ENCODE measurements around the gene NOP53.
"Not testable (repeated sequence)": the region's sequence is repeated elsewhere in the genome, so short reads cannot be mapped to it uniquely, and the experiment has no call there.

NOP53 gene

DNA sequence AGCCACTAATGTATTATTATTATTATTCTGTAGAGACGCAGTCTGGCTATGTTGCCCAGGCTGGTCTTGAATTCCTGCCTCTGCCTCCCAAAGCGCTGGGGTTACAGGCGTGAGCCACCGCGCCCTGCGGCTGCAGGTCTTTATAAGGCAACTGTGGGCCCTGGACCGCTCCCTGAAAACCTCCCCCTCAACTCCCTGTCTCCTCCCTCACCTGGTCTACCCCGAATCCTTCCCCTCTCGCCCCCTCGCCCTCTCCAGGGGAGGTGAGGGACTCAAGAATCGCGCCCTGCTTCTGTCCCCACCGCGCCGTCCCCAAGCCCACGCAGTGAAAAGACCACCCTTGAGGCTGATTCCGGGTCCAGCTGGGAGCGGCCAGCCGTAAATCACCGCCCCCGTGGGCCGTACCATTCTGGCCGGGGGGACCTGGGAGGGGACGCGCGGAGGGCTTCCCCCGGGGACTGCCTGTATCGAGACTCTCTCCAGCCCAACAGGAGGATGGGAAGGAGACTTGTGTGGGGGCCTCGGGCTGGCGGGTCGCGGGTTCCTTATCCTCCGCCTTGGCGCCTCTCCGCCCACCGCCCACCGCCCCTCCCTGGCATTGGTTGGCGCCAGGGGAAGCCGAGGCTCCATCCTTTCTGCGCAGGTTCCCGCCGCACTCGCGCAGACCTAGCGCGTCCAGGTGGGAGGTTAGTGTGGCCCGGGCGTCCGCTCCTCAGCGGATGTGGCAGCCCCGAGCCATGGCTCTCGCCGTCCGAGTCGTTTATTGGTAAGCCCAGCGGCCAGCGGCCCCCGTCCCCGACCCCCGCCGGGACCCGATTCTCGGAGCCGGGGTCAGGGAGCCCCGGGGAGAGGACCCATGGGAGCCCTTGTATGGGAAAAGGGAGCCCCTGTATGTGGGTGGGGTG lies 33.0 kb downstream of the NOP53 start, which contains the start of gene SELENOW:
TSS of gene SELENOW (plus strand) at position 655 of the 905 bp plus-strand sequence. CDS start at position 738, 83 bp downstream.
- no peak for FAIRE-seq

DNA sequence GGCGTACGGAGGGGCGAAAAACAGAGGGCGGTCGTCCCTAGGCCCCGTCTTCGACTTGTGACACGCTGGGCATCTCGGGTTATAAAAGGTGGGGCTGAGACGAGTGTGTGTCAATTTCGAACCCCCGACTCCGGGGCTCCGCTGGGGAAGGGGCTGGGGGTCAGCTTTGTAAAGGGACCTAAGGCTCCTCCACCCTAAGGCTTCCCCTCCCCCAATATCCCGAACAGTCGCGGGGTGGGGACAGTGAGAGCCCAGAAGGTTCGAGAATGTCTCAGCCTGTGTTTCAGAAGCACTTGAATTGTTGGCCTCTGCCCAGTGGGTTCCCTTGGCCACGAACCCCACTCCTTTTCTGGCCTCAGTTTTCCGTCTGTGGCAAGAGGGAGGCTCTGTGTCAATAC lies 33.6 kb downstream of the NOP53 start:
- no peak for FAIRE-seq

DNA sequence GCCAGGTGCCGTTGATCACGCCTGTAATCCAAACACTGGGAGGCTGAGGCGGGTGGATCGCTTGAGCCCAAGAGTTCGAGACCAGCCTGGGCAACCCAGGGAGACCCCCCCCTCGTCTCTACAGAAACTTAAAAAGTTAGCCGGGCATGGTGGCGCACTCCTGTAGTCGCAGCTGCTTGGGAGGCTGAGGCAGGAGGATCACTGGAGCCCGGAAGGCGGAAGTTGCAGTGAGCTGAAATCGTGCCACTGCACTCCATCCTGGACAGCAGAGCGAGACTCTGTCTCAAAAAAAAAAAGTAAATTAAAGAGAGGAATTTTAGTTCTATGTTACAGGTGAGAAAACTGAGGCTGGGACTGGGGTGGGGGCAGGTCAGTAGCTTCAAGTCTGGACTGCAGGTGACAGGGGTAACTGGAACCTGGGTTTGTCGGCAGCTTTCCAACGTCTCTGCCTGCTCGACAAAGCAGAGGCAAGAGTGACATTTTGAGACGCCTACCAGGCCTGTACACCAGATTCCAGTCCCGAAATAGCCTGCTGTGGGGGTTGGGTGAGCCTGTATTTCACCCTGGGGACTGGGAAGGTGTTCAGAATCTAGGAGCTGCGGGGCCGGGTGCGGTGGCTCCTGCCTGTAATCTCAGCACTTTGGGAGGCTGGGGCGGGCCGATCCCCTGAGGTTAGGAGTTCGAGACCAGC lies 34.3 kb downstream of the NOP53 start:
- FAIRE-seq: no peak

DNA sequence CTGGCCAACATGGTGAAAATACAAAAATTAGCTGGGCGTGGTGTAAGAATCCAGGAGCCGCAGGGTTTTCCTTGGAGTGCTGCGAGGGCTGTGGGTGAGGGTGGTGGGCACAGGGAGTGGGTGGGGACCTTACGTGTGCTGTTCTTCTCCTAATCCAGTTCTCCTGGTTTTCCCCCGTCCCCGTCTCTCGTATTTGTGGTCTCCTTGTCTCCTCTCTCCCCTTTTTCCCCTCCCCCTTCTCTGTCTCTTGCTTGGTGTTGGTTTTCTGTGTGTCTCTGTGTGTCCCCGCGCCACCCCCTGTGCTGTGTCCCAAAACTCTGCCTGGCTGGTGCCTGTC lies 34.8 kb downstream of the NOP53 start:
- FAIRE-seq: no peak

DNA sequence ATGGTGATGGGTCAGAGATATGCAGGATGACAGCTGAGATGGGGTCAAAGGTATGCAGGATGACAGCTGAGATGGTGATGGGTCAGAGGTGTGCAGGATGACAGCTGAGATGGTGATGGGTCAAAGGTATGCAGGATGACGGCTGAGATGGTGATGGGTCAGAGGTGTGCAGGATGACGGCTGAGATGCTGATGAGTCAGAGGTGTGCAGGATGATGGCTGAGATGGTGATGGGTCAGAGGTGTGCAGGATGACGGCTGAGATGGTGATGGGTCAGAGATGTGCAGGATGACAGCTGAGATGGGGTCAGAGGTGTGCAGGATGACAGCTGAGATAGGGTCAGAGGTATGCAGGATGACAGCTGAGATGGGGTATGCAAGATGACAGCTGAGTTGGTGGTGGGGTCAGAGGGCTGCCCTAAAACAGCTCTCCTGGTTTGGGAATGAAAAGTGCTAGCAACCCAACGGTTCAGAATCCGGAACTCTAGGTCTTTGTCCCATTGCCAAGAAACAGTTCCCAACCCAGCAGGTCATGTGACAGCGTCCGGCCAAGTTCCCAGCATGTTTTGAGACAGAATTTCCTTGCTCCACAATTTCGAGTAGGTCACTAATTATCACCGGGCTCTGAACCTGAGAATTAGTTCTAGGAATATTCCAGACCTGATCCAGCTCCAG lies 36.4 kb downstream of the NOP53 start:
- FAIRE-seq: no peak

DNA sequence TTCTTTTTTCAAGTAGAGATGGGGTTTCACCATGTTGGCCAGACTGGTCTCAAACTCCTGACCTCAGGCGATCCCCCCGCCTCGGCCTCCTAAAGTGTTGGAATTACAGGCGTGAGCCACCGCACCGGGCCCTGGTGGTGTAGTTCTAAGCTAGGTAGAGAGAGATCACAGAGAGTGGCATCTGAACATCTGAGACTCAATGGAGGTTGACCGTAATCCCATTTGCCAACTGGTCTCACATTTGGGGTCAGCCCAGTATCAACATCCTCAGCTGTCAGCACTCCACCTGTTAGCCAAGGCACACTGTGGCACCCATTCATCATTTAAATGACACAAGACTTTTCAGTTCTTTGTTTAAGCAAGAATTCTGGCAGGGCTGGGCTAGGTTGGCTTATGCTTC lies 41.2 kb downstream of the NOP53 start:
- no peak for FAIRE-seq

DNA sequence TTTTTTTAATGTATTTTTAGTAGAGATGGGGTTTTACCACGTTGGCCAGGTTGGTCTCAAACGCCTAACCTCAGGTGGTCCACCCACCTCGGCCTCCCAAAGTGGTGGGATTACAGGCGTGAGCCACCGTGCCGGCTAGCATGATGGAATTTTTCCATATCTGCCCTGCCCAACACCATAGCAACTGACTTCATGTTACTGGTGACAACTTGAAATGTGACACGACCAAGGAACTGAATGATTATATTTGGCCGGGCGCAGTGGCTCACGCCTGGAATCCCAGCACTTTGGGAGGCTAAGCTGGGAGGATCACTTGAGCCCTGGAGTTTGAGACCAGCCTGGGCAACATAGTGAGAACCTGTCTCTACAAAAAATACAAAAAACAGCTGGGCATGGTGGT lies 42.0 kb downstream of the NOP53 start:
- not testable (repeated sequence) for FAIRE-seq

DNA sequence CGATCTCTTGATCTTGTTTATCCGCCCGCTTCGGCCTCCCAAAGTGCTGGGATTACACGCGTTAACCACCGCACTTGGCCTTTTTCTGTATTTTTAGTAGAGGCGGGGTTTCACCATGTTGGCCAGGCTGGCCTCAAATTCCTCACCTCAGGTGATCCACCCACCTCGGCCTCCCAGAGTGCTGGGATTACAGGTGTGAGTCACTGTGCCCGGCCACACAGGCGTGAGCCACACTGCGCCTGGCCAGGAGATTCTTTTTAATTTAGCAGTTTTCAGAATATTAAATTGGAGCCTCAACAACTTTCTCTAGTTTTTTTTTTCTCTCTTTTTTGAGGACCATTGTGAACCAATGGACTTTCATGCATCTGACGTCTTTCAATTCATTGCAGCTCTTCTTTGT lies 44.5 kb downstream of the NOP53 start:
- FAIRE-seq: not testable (repeated sequence)

DNA sequence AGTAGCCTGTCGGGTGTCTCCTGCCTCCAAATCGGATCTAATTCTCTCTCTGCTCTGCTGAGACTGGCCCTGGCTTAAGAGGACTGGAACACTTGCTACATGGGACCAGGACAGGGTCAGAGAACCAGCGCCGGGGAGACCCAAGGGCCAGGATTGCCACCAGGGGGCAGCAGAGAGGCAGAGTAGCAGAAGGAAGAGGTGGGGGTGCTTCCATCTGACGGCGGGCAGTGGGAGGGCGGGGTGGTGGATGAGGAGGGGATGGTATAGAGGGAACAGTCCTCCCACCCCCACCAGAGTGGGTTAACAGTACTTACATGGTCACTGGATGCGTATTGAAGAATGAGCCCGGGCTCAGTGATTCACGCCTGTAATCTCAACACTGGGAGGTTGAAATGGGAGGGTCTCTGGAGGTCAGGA lies 45.1 kb downstream of the NOP53 start:
- FAIRE-seq: no peak

DNA sequence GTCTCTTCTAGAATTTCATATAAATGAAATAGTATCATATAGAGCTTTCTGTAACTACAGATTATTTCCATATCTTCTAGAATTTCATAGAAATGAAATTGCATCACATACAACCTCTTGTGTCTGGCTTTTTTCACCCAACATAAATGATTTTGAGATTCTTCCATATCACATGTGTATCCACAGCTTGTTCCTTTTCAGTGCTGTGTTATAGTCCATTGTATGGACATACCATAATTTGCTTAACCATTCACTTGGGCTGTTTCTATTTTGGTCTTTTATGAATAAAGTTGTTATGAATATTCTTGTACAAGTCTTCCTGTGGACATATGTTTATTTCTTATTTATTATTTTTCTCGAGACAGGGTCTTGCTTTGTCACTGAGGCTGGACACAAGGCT lies 47.3 kb downstream of the NOP53 start:
- no peak for FAIRE-seq

DNA sequence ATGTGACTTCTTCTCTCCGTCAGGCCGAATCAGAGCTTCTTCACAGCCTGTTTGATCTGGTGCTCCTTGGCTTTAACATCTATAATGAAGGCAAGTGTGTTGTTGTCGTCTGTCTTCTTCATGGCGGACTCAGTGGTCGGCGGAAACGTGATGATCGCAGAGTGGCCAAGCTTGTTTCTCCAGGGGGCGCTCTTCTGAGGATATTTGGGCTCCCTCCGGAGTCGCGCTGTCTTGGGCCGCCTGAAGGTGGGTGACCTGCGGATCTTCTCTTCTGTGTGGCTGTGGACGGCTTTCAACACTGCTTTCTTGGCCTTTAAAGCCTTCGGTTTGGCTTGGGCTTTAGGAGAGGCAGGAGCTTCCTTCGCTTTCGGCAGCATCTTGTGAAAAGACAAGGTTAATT lies 49.2 kb downstream of the NOP53 start:
- no peak for FAIRE-seq

DNA sequence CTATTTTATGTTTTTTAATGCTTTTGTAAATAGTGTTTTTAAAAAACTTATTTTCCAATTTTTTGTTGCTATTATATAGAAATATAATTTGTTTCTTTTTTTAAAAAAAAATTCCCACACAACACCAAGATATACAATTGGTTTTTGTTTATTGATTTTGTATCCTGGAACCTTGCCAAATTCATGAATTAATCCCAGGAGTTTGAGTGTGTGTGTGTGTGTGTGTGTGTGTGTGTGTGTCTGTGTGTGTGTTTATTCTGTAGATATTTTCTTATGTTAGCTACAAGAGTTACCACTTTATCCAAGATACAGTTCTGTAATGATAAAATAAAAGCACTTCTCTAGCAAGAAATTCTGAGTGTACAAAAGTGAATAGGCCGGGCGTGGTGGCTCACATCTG lies 51.4 kb downstream of the NOP53 start:
- FAIRE-seq: no peak

DNA sequence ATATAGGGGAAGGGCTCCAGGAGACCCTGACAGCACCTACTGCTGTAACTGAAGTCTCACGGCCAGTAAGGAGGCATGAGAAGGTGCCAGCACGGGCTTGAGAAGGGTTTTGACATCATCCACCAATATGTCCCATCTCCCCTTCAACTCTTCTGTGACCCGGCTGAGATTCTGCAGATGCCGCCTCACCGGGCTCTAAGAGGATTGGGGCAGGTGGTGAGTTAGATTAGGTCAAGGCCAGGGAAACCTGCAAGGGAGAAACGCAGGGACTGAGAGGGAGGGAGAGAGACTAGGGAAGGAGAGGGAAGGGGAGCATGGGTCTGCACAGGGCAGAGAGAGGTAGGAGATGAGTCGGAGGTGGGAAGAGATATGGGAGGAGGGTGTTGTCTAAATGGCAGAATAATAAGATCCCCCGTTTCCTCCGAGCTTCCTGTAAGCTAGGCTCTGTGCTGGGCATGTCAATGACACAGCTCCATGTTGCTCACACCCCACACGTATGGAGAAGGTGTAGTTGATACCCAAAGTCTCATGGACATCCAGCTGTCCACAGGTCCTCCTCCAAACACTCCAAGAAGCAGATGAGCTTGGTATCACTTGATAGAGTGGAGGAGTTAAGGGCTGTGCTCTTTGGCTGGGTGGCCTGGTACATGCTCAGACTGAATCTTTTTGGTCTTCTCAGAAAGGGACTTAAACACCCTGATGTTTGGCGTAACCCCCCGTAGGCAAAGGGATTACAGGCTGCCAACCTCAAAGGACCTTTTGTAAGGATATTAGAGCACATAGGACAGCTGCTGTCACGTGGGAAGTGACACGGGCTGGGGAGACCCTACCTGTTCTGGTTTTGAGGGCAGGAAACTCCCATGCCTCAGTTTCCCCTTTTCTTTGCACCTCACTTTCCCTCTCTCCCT lies 52.9 kb downstream of the NOP53 start:
- no peak for FAIRE-seq

DNA sequence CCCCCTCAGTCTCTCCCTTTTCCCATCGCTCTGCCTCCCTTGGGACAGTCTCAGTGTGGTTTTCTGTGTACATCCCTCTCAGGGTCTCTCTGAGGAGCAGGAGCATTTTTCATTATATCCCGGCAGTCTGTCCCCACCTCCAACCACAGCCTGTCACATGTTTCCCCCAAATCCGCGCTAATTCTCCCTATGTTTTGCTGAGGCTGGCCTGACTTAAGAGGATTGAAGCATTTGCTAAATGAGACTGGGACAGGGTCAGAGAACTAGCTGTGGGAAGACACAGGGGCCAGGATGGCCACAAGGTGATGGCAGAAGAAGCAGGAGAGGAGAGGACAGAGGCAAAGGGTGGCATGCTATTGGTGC lies 53.5 kb downstream of the NOP53 start:
- no peak for FAIRE-seq

DNA sequence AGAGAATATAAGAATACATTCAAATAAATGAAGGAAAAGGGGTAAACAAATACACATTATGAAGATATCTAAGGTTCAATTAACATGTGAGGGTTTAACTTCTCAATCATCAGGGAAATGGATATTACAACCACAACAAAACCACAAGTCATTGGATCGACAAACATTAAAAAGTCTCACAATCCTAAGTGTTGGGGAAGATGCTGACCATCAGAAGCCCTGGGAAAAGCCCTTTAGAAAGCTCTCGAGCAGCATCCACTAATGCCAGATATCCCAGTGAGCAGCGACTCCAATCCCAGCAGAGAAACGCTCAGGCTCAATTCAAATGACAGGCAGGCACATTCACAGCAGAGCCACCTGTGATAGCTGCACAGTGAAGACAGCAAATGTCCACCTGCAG lies 55.9 kb downstream of the NOP53 start:
- no peak for FAIRE-seq

DNA sequence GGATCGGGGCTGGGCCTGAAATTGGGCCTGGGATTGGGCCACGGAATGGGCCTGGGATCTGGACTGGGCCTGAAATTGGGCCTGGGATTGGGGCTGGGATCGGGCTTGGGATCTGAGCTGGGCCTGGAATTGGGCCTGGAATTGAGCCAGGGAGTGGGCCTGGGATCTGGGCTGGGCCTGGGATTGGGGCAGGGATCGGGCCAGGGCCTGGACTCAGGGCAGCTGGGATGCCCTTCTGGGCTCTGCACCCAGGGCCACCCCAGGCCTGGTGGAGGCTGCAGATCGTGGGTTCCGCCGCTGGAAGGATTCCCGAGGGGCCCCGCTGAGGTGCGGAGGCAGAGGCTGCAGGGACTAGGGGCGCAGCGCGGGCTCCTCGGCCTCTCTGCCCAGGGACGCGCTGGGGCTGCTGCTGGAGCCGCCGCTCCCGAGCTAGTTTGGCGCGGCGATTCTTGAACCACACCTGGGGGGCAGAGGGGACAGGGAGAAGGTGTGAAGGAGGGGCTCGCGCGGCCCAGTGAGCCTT lies 57.2 kb downstream of the NOP53 start:
- FAIRE-seq: no peak

DNA sequence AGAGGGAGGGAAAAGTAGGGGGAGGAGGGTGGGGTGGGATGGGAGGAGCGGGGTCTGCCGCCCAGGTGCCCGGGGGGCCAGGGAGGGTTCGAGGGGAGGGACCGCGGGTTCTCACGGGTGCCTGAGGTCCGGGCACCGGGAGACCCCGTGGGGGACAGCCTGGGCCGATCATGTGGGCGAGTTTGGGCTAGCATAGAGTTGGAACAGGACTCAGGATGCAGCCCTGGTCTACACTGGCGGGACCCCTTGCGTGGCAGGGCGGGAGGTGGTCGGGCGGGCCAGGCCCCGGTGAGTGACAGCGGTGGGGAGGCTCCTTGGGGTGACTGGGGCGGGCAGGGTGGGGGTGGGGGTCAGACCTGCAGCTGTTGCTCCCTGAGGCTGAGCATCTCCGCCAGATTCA lies 57.8 kb downstream of the NOP53 start:
- not testable (repeated sequence) for FAIRE-seq

DNA sequence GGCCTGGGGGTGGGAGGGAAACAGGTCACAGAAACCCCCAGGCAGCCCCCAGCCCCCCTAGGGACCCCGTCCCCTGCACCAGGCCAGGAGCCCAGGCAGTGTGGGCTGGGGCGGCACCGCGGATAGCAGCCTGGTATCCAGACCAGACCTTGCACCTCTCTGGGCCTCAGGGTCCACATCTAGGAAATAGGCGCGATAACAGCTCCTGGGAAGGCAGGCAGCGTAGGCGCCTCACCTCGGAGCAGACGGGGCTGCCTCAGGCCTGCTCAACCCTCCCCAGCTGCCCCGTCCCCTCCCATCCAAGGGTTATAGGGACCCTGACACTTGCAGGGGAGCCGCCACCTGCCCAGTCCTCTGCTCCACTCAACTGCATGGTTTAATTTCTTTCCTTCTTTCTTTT lies 58.3 kb downstream of the NOP53 start:
- not testable (repeated sequence) for FAIRE-seq

DNA sequence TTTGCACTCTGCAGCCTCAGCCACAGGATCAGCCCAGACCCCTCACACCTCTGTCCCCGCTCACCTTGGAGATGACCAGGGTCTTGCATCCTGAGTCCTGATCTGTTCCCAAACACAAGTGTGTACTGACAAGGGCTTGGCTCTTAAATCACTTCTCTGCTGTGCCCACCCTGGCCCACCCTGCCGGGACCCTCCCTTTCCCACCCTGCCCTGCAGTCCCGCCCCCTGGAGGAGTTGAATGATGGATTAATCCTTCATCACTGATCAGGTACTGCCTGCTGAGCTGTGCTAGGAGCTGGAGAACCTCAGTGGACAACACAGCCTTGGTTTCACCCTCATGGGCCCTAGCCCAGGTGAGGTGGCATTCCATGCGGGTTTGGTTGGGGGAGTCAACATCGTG lies 59.1 kb downstream of the NOP53 start, which contains the start of gene TPRX1:
TSS of gene TPRX1 (minus strand) at position 101 of the 400 bp plus-strand sequence. CDS start at position 89, 12 bp downstream.
- not testable (repeated sequence) for FAIRE-seq

DNA sequence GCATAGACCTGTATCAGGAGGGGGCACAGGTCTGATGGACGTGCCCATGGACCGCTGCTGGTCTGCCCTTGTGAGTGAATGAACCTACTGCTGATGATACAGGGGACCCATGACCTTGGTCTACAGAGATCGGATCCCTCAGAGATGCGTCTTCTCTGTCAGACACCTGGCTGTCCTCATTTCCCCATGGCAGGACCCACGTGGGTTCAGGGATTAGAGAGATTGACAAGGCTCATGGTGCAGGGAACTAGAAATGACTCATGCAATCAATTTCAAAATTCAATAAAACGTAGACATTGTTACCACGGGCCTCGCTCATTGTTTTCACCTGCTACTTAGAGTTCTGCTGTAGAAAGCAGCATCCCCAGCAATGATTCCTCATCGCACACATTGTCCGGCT lies 60.0 kb downstream of the NOP53 start:
- FAIRE-seq: no peak

DNA sequence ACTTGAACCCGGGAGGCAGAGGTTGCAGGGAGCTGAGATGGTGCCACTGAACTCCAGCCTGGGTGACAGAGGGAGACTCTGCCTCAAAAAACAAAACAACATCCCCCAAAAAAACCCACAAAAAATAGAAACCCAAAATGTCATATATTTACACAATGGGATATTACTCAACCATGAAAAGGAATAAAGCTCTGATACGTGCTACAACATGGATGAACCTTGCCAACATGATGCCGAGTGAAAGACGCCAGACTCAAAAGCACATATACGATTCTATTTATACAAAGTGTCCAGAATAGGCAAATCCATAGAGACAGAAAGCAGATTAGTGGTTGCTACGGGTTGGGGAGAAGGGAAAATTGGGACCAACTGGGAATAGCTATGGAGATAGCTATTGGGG lies 61.1 kb downstream of the NOP53 start:
- no peak for FAIRE-seq
